CD4-positive, alpha-beta memory T cell (primary cell): ENCODE results near the gene IFT43. TPM values are rescaled to one million over a fixed set of nuclear protein-coding genes. Genes with fewer than 3 reads are reported as not detected.

Experiments
- CTCF ChIA-PET: fragments of 350-600 bp; sonication (Branson Sonifier 250); formaldehyde crosslinking; loops from one replicate; lab custom pipeline; 2021; ENCODE audit warnings: inconsistent platforms; ENCODE audit not compliant: partially characterized antibody; lab: Charles Lee
- POLR2A ChIA-PET: fragments of 350-600 bp; sonication (Branson Sonifier 250); formaldehyde crosslinking; loops from one replicate; lab custom pipeline; 2021; ENCODE audit not compliant: partially characterized antibody; lab: Charles Lee
- DNase-seq, 5 donors: peaks; one replicate each; pipeline versions ENCODE4 v3.0.0 to v3.0.0-alpha.2; 2020 to 2022; ENCODE audit warnings: mixed read lengths in 1 of 5
- H3K27ac ChIP-seq: one replicate; pipeline ENCODE4 v1.7.0; 2013; ENCODE audit warnings: low read depth, low read length
- H3K27me3 ChIP-seq: 2 replicates; pipeline ENCODE4 v1.7.0; 2013; ENCODE audit warnings: mild to moderate bottlenecking, low read length, moderate library complexity; ENCODE audit not compliant: insufficient read depth
- H3K36me3 ChIP-seq: 2 replicates; pipeline ENCODE4 v1.7.0; 2013; ENCODE audit warnings: mild to moderate bottlenecking, low read length, moderate library complexity; ENCODE audit not compliant: insufficient read depth
- H3K4me1 ChIP-seq: 2 replicates; pipeline ENCODE4 v1.7.0; 2013; ENCODE audit warnings: mild to moderate bottlenecking, low read length, moderate library complexity; ENCODE audit not compliant: insufficient read depth
- H3K4me3 ChIP-seq, 2 donors: one replicate each; pipeline ENCODE4 v1.7.0; 2013; ENCODE audit warnings: low read length in 2 of 2, mild to moderate bottlenecking in 1 of 2
- H3K9me3 ChIP-seq, 2 donors: one replicate each; pipeline ENCODE4 v1.7.0; 2013; ENCODE audit warnings: low read length in 2 of 2, control low read depth in 1 of 2; ENCODE audit not compliant: control insufficient read depth in 1 of 2
- H3K27ac Mint-ChIP-seq, 7 donors: one replicate each; pipeline ENCODE4 v1.8.0; 2020 to 2021; ENCODE audit warnings: mixed read lengths in 7 of 7, mild to moderate bottlenecking in 6 of 7, inconsistent platforms in 3 of 7, moderate library complexity in 3 of 7
- H3K27me3 Mint-ChIP-seq, 2 donors: one replicate each; pipeline ENCODE4 v1.8.0; 2020 to 2021; ENCODE audit warnings: mixed read lengths in 2 of 2
- H3K36me3 Mint-ChIP-seq, 2 donors: one replicate each; pipeline ENCODE4 v1.8.0; 2020 to 2021; ENCODE audit warnings: mixed read lengths in 2 of 2, inconsistent platforms in 1 of 2, mild to moderate bottlenecking in 1 of 2
- H3K4me1 Mint-ChIP-seq, 4 donors: one replicate each; pipeline ENCODE4 v1.8.0; 2020 to 2021; ENCODE audit warnings: mixed read lengths in 4 of 4, mild to moderate bottlenecking in 1 of 4
- H3K4me3 Mint-ChIP-seq, 8 donors: one replicate each; pipeline ENCODE4 v1.8.0; 2020 to 2021; ENCODE audit warnings: mixed read lengths in 8 of 8, mild to moderate bottlenecking in 7 of 8, moderate library complexity in 6 of 8, inconsistent platforms in 3 of 8
- H3K9me3 Mint-ChIP-seq, 8 donors: one replicate each; pipeline ENCODE4 v1.8.0; 2020 to 2021; ENCODE audit warnings: mixed read lengths in 8 of 8, mild to moderate bottlenecking in 5 of 8, inconsistent platforms in 3 of 8, moderate library complexity in 1 of 8
- intact Hi-C: fragments of 100-400 bp; cut with micrococcal nuclease; formaldehyde crosslinking; loops from one replicate; pipeline ENCODE4 v1.15.1; 2023
- polyA plus RNA-seq, 2 donors: library from polyadenylated mRNA; unstranded; fragments of 300-500 nt; fragmentation: Illumina TruSeq; gene quantifications; one replicate each; pipeline ENCODE4 v1.2.3, GENCODE V29; 2021
- total RNA-seq, 2 experiments: library from RNA; stranded (reverse); gene quantifications; one replicate each; pipeline ENCODE4 v1.2.3, GENCODE V29; 2021

IFT43 gene
- total and polyA plus RNA-seq, 4 experiments from 2014 or later: 10.5 to 30.7 (median 12.5) TPM

DNA sequence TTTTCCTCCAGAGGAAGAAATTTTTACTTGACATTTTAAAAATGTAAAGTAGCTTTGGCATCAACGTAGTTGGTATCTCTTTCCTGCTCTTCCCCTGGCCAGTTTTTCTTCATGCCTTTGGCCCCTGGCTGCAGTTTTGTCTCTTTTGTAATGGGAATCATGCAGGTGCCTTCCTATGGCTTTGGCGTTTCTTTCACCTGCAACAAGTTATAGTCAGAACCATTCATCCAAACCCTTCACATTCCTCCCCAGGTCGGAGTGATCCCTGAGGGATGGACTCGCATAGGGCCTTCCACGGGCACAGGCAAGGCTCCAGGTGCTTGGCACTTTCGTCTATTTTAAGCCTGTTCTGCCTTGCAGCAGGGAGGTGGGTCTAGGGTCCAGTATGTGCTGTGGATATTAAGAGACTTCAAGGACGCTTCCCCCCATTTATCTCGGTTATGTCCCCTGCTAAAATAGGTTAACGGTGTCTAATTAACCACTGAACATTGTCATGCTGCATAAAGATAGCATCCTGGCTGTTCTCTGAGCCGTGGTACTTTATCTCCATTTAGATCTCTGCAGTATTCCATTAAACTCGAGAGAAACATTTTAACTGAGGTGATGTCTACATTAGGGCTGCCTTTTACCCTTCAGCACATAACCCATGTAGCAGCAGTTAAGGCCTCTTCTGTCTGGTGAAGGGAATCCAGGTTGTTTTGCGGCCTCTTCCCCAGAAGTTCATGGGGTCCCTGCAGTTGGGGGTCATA, 66.3 kb downstream of the IFT43 start:
- no peak overlapping the region for H3K27ac Mint-ChIP-seq
- H3K4me1 ChIP-seq: no peaks in the 10 kb centered on the region
- H3K4me3 Mint-ChIP-seq: no peak overlapping the region
- no peaks in the 10 kb centered on the region for H3K9me3 ChIP-seq
- no peak for DNase-seq
- no peaks in the 10 kb centered on the region for H3K4me1 Mint-ChIP-seq
- no peak overlapping the region for H3K27ac ChIP-seq
- no peaks in the 10 kb centered on the region for H3K9me3 Mint-ChIP-seq
- H3K36me3 ChIP-seq: no peaks in the 10 kb centered on the region
- POLR2A ChIA-PET: no interaction called here
- H3K27me3 ChIP-seq: no peaks in the 10 kb centered on the region
- CTCF ChIA-PET: interaction anchor here (0.9 to 7.0 kb wide), 13 partner anchors 8 to 599 kb away, joined by 3 to 165 read pairs (median 10); no protein-coding TSS in a partner anchor
- no peak overlapping the region for H3K4me3 ChIP-seq
- H3K36me3 Mint-ChIP-seq: no peaks in the 10 kb centered on the region
- intact Hi-C loops: loop anchor here (5.0 kb wide), 1 partner anchor 145 kb away; no protein-coding TSS in a partner anchor
- H3K27me3 Mint-ChIP-seq: no peaks in the 10 kb centered on the region

DNA sequence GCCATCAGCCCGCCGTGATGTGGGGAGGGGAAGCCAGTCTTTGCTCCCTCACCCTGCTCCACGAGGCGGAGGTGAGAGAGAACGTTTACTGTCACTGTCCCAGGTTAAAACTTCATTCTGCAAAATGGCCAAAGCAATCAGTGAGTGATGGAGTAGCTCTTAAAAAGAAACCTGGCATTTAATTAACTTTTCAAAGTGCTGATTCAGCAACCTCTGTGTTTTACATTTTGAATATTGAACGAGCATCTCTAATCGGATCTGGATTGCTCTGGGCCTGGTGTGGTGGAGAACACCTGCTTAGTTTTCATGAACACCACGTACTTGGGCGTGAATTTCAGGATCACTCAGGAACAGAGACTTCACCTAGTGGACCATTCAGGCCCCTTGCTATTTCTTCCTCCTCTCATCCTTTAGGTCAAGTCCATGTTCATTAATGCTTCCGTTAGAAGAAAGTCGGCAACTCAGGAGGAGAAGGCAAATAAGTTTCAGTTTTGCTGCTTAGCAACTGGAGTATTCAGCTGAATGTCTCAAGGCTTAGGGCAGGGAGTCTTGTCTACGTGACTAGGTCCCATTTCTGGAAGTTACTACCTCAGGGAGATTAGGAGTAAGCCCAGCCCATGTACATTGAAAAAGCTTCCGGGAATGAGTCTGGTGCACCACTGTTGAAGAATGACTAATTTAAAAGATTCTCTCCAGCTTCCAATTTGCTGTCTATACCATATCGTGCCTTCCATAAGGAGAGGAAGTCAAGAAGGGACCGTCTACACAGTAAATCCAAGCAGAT, 68.2 kb downstream of the IFT43 start:
- ChIA-PET POLR2A (no interaction called here), CTCF (interaction anchor here (1.2 to 2.7 kb wide), 5 partner anchors 295 to 594 kb away, joined by 3 to 25 read pairs (median 6); no protein-coding TSS in a partner anchor)
- Histone ChIP-seq H3K4me3 (no peak overlapping the region), H3K36me3 (no peaks in the 10 kb centered on the region), H3K27me3 (no peaks in the 10 kb centered on the region), H3K27ac (no peak overlapping the region), H3K4me1 (no peaks in the 10 kb centered on the region), H3K9me3 (no peaks in the 10 kb centered on the region)
- no peak for DNase-seq
- Mint-ChIP-seq H3K4me3 (no peak overlapping the region), H3K27ac (peak overlapping the region in 1 of 7 donors; percentile 19), H3K27me3 (no peaks in the 10 kb centered on the region), H3K4me1 (no peaks in the 10 kb centered on the region), H3K9me3 (no peaks in the 10 kb centered on the region), H3K36me3 (peaks cover 0 to 3% of the 10 kb centered on the region in 2 donors)
- intact Hi-C loops: loop anchor here (5.0 kb wide), 1 partner anchor 146 kb away; no protein-coding TSS in a partner anchor

GRCh38 chr14:76055330-76055729, 69.8 kb downstream of the IFT43 start:
- ChIA-PET CTCF (interaction anchor here (0.6 kb wide), 1 partner anchor 296 kb away, joined by 3 read pairs; no protein-coding TSS in a partner anchor), POLR2A (no interaction called here)
- H3K4me1 ChIP-seq: no peaks in the 10 kb centered on the region
- no peak overlapping the region for H3K27ac Mint-ChIP-seq
- no peaks in the 10 kb centered on the region for H3K27me3 ChIP-seq
- no peak overlapping the region for H3K27ac ChIP-seq
- no peaks in the 10 kb centered on the region for H3K9me3 ChIP-seq
- H3K27me3 Mint-ChIP-seq: no peaks in the 10 kb centered on the region
- no peak overlapping the region for H3K4me3 ChIP-seq
- H3K36me3 Mint-ChIP-seq: peaks cover 3 to 15% of the 10 kb centered on the region in 2 donors
- DNase-seq: no peak
- no peaks in the 10 kb centered on the region for H3K4me1 Mint-ChIP-seq
- H3K4me3 Mint-ChIP-seq: no peak overlapping the region
- no peaks in the 10 kb centered on the region for H3K9me3 Mint-ChIP-seq
- H3K36me3 ChIP-seq: no peaks in the 10 kb centered on the region
- intact Hi-C loops: no loop called here

GRCh38 chr14:76056128-76056527, 70.6 kb downstream of the IFT43 start:
- Mint-ChIP-seq H3K9me3 (no peaks in the 10 kb centered on the region), H3K27ac (no peak overlapping the region), H3K27me3 (no peaks in the 10 kb centered on the region), H3K4me1 (no peaks in the 10 kb centered on the region), H3K36me3 (peaks cover 8 to 18% of the 10 kb centered on the region in 2 donors), H3K4me3 (no peak overlapping the region)
- Histone ChIP-seq H3K27ac (no peak overlapping the region), H3K36me3 (no peaks in the 10 kb centered on the region), H3K9me3 (no peaks in the 10 kb centered on the region), H3K4me1 (no peaks in the 10 kb centered on the region), H3K27me3 (no peaks in the 10 kb centered on the region), H3K4me3 (no peak overlapping the region)
- intact Hi-C loops: no loop called here
- DNase-seq: no peak
- CTCF ChIA-PET: no interaction called here
- POLR2A ChIA-PET: no interaction called here

GRCh38 chr14:76057914-76058313, 72.4 kb downstream of the IFT43 start:
- Mint-ChIP-seq H3K9me3 (no peaks in the 10 kb centered on the region), H3K36me3 (peaks cover 11 to 28% of the 10 kb centered on the region in 2 donors), H3K27me3 (no peaks in the 10 kb centered on the region), H3K4me1 (no peaks in the 10 kb centered on the region), H3K27ac (no peak overlapping the region), H3K4me3 (no peak overlapping the region)
- H3K4me1 ChIP-seq: no peaks in the 10 kb centered on the region
- no peak for DNase-seq
- H3K36me3 ChIP-seq: no peaks in the 10 kb centered on the region
- CTCF ChIA-PET: no interaction called here
- intact Hi-C loops: no loop called here
- no peaks in the 10 kb centered on the region for H3K9me3 ChIP-seq
- H3K27me3 ChIP-seq: no peaks in the 10 kb centered on the region
- POLR2A ChIA-PET: no interaction called here
- no peak overlapping the region for H3K4me3 ChIP-seq
- H3K27ac ChIP-seq: no peak overlapping the region

GRCh38 chr14:76063327-76063726, 77.8 kb downstream of the IFT43 start:
- Histone ChIP-seq H3K4me1 (no peaks in the 10 kb centered on the region), H3K9me3 (no peaks in the 10 kb centered on the region), H3K27ac (no peak overlapping the region), H3K36me3 (no peaks in the 10 kb centered on the region), H3K27me3 (no peaks in the 10 kb centered on the region), H3K4me3 (no peak overlapping the region)
- intact Hi-C loops: no loop called here
- ChIA-PET POLR2A (no interaction called here), CTCF (interaction anchor here (0.7 to 1.9 kb wide), 2 partner anchors 12 to 44 kb away, joined by 3 to 9 read pairs; no protein-coding TSS in a partner anchor)
- no peak overlapping the region for H3K4me3 Mint-ChIP-seq
- H3K4me1 Mint-ChIP-seq: no peaks in the 10 kb centered on the region
- no peaks in the 10 kb centered on the region for H3K27me3 Mint-ChIP-seq
- no peak for DNase-seq
- no peak overlapping the region for H3K27ac Mint-ChIP-seq
- H3K36me3 Mint-ChIP-seq: peaks cover 32 to 72% of the 10 kb centered on the region in 2 donors
- peaks cover 2 to 8% (median 5%) of the 10 kb centered on the region in 8 donors for H3K9me3 Mint-ChIP-seq

DNA sequence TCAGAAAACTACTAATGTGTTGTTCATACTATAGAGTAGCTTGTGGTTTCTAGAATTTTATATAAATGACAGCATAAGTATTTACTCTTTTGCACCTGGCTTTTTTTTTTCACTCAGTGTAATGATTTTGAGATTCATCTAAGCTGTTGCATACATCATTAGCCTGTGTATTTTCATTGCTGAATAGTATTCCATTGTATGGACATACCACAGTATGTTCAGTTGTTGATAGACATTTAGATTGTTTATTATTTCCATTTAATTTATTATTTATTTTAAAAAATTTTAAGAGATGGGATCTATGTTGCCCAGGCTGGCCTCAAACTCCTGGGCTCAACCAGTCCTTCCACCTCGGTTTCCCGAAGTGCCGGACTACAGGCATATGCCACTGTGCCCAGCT, 80.0 kb downstream of the IFT43 start:
- no peaks in the 10 kb centered on the region for H3K27me3 ChIP-seq
- CTCF ChIA-PET: no interaction called here
- H3K27ac ChIP-seq: no peak overlapping the region
- no peaks in the 10 kb centered on the region for H3K9me3 ChIP-seq
- H3K4me3 Mint-ChIP-seq: no peak overlapping the region
- H3K4me3 ChIP-seq: no peak overlapping the region
- H3K36me3 ChIP-seq: no peaks in the 10 kb centered on the region
- H3K9me3 Mint-ChIP-seq: peaks cover 2 to 8% (median 5%) of the 10 kb centered on the region in 8 donors
- H3K4me1 Mint-ChIP-seq: no peaks in the 10 kb centered on the region
- no peak overlapping the region for H3K27ac Mint-ChIP-seq
- DNase-seq: no peak
- POLR2A ChIA-PET: no interaction called here
- H3K36me3 Mint-ChIP-seq: peaks cover 29 to 62% of the 10 kb centered on the region in 2 donors
- intact Hi-C loops: no loop called here
- no peaks in the 10 kb centered on the region for H3K4me1 ChIP-seq
- no peaks in the 10 kb centered on the region for H3K27me3 Mint-ChIP-seq
